ENCODE measurements around the gene REM2. TPM values are rescaled to one million over a fixed set of nuclear protein-coding genes. Genes with fewer than 3 reads are reported as not detected.
A peak's percentile ranks its signal among the peaks of the same experiment; 100 is the strongest.

Gene REM2
- total RNA-seq, 4 donors from 2014 or later: 0.19 to 0.83 (median 0.32) TPM

DNA sequence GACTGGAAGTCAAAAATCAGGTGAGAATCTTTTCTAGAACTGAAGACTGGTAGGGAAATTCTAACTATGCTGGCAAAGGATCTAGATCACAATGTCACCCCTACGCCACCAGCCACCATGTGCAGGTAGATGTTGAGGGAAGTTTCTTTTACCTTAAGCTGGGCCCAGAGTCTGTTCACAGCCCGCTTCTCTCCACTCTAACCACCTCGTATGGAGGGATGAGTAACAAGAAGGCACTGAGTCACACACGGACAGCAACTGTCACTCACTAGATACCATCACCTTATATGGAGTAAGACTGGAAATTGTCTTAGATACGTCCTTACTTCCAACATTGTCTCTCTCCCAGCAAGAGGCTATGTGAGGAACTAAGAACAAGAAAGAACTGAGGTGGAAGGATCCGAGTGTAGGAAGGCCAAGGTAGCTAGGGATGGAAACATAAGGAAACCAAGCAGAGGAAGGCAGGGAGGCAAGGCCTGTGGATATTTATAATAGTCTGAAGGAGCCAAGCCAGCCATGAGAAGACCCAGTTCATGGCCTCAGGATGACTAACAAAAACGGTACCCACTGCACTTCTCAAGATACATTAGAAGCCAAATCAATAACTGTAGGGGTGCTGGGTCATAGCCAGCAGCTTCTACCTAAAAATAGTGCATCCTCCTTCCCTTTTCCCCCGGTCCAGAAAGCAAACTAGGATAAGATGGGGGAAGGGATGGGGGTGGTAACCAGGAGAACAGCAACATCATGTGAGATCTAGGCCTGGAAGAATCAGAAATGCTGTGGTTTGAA is 15.5 kb downstream of the REM2 start:
- H3K36me3 ChIP-seq: peaks cover 14 to 44% (median 22%) of the 10 kb centered on the region in 3 donors
- 49 to 54% methylated on average over 7 to 8 of the region's 8 CpGs for WGBS, 2 donors
- no peak for TF ChIP-seq POLR2A (IDR thresholded peaks at IDR 0.05)
- no peak for TF ChIP-seq CTCF (IDR thresholded peaks at IDR 0.05)
- no peaks in the 10 kb centered on the region for H3K9me3 ChIP-seq
- peaks cover 0 to 33% (median 3%) of the 10 kb centered on the region in 3 donors for H3K4me1 ChIP-seq
- H3K27ac ChIP-seq: peak overlapping the region in 1 of 4 donors; percentile 41
- intact Hi-C loops (cut with DNase I): no loop called here
- H3K27me3 ChIP-seq: no peaks in the 10 kb centered on the region
- DNase-seq: no peak
- no peak overlapping the region for H3K4me3 ChIP-seq

GRCh38 chr14:22900081-22900799 is 17.2 kb downstream of the REM2 start:
- intact Hi-C loops (cut with DNase I): no loop called here
- peaks cover 0 to 41% (median 8%) of the 10 kb centered on the region in 3 donors for H3K4me1 ChIP-seq
- TF ChIP-seq POLR2A (IDR thresholded peaks at IDR 0.05) (no peak), CTCF (IDR thresholded peaks at IDR 0.05) (peak; percentile 24 to 58 (median 44))
- no peaks in the 10 kb centered on the region for H3K27me3 ChIP-seq
- WGBS, 2 donors: 20 to 33% methylated on average over 1 to 3 of the region's 3 CpGs
- peaks cover 22 to 62% (median 37%) of the 10 kb centered on the region in 3 donors for H3K36me3 ChIP-seq
- DNase-seq: no peak
- H3K27ac ChIP-seq: peak overlapping the region; percentile 18 to 66 (median 60)
- no peaks in the 10 kb centered on the region for H3K9me3 ChIP-seq
- H3K4me3 ChIP-seq: no peak overlapping the region

DNA sequence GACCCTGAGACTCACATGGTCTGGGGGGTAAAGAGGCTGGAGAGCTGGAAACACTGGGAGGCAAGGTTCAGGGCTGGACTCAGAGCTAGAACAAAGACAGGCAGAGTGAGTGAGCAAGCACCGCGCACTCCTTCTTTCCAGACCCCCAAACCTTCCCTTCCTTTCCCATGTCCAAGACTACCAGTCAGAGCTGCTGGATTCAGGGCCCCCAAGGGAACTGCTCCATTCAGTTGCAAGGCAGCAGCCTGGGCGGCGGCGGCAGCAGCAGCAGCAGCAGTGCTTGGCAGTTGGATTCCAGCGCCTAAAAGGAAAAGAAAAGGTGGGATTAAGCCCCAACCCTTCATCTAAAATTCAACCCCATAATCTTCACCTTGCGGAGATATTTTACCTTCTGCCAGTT is 18.8 kb downstream of the REM2 start:
- H3K36me3 ChIP-seq: peaks cover 33 to 78% (median 51%) of the 10 kb centered on the region in 3 donors
- no peak for DNase-seq
- no peaks in the 10 kb centered on the region for H3K27me3 ChIP-seq
- no peaks in the 10 kb centered on the region for H3K9me3 ChIP-seq
- H3K4me1 ChIP-seq: peaks cover 0 to 41% (median 8%) of the 10 kb centered on the region in 3 donors
- no peak overlapping the region for H3K4me3 ChIP-seq
- WGBS, 2 donors: 76 to 91% methylated on average over 4 to 7 of the region's 7 CpGs
- intact Hi-C loops (cut with DNase I): no loop called here
- TF ChIP-seq POLR2A (IDR thresholded peaks at IDR 0.05) (no peak), CTCF (IDR thresholded peaks at IDR 0.05) (no peak)
- H3K27ac ChIP-seq: peak overlapping the region in 1 of 4 donors; percentile 83

- no peak for DNase-seq
- WGBS, 2 donors: 56 to 71% methylated on average over 2 of the region's 2 CpGs
- Histone ChIP-seq H3K9me3 (no peaks in the 10 kb centered on the region), H3K27ac (peak overlapping the region; percentile 9 to 84 (median 78)), H3K36me3 (peaks cover 42 to 97% (median 66%) of the 10 kb centered on the region in 3 donors), H3K4me3 (no peak overlapping the region), H3K27me3 (no peaks in the 10 kb centered on the region), H3K4me1 (peaks cover 0 to 43% (median 8%) of the 10 kb centered on the region in 3 donors)
- intact Hi-C loops (cut with DNase I): no loop called here
- TF ChIP-seq POLR2A (IDR thresholded peaks at IDR 0.05) (no peak), CTCF (IDR thresholded peaks at IDR 0.05) (no peak)
These were observed 20.7 kb downstream of the REM2 start for GRCh38 chr14:22903742-22904087.

DNA sequence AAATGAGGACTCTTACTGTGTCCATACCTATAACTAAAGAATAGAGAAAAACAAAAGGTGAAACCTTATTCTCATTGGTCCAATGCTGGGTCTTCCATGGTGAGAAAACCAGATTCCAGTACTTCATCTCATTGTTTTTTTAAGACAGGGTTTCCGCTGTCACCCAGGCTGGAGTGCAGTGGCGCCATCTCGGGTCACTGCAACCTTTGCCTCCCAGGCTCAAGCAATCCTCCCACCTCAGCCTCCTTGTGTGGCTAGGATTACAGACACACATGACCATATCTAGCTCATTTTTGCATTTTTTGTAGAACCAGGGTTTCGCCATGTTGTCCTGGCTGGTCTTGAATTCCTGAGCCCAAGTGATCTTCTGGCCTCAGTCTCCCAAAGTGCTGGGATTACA is 22.6 kb downstream of the REM2 start:
- Histone ChIP-seq H3K4me1 (peaks cover 0 to 43% (median 8%) of the 10 kb centered on the region in 3 donors), H3K9me3 (no peaks in the 10 kb centered on the region), H3K27ac (no peak overlapping the region), H3K27me3 (no peaks in the 10 kb centered on the region), H3K4me3 (no peak overlapping the region), H3K36me3 (peaks cover 42 to 100% (median 67%) of the 10 kb centered on the region in 3 donors)
- TF ChIP-seq CTCF (IDR thresholded peaks at IDR 0.05) (no peak), POLR2A (IDR thresholded peaks at IDR 0.05) (no peak)
- 84 to 87% methylated on average over 4 of the region's 4 CpGs for WGBS, 2 donors
- no peak for DNase-seq
- intact Hi-C loops (cut with DNase I): no loop called here

Data from esophagus squamous epithelium (tissue), 5 donors.